ENCODE data around the gene INPP4B.

Gene INPP4B

GRCh38 chr4:142341268-142341667, 504.8 kb downstream of the INPP4B start:
- Histone ChIP-seq H4K8ac (ENCODE audit: low read length) (no peak overlapping the region), H2BK5ac (ENCODE audit: low read depth, low read length, poor library complexity, severe bottlenecking) (no peak overlapping the region), H2BK15ac (ENCODE audit: low read depth, poor library complexity, severe bottlenecking) (no peak overlapping the region), H3K27me3 (ENCODE audit: control insufficient read depth in 1 of 2, insufficient read depth in 1 of 2, low read length in 2 of 2) (no peaks in the 10 kb centered on the region), H3K14ac (ENCODE audit: low read length in 2 of 2) (no peak overlapping the region), H3K36me3 (ENCODE audit: control insufficient read depth in 1 of 2, insufficient read depth in 2 of 2, low read depth in 1 of 2, low read length in 2 of 2) (no peaks in the 10 kb centered on the region), H3K4me3 (ENCODE audit: insufficient read depth in 1 of 2, low read depth in 1 of 2, low read length in 2 of 2) (no peak overlapping the region), H3K4me1 (ENCODE audit: control insufficient read depth, insufficient read depth, low read depth, low read length) (no peaks in the 10 kb centered on the region), H3K9me3 (ENCODE audit: control insufficient read depth, low read length) (no peaks in the 10 kb centered on the region), H3K9ac (ENCODE audit: low read length) (no peak overlapping the region), H3K79me1 (replicated peaks; ENCODE audit: low read length, poor library complexity, severe bottlenecking) (peaks cover 21% of the 10 kb centered on the region), H3K27ac (ENCODE audit: low read length, poor library complexity, severe bottlenecking) (no peak overlapping the region), H3K4ac (ENCODE audit: low read depth in 1 of 2, low read length in 2 of 2) (no peak overlapping the region), H2BK120ac (ENCODE audit: low read depth, low read length) (no peak overlapping the region), H2BK12ac (ENCODE audit: low read length in 2 of 2) (no peak overlapping the region), H4K91ac (ENCODE audit: low read length) (no peak overlapping the region), H3K4me2 (ENCODE audit: low read length, poor library complexity, severe bottlenecking) (no peak overlapping the region), H3K23ac (ENCODE audit: low read length in 2 of 2) (no peak overlapping the region), H2AFZ (ENCODE audit: low read depth, low read length) (no peak overlapping the region), H3K18ac (ENCODE audit: low read depth in 1 of 2, low read length in 2 of 2) (no peak overlapping the region), H2AK5ac (ENCODE audit: low read length, severe bottlenecking) (no peak overlapping the region)
- WGBS = 96% methylated on average over 3 of the region's 4 CpGs
- no peak for DNase-seq

GRCh38 chr4:142339053-142339452, 507.0 kb downstream of the INPP4B start:
- no peak overlapping the region for H2BK15ac ChIP-seq (ENCODE audit: low read depth, poor library complexity, severe bottlenecking)
- no peaks in the 10 kb centered on the region for H3K27me3 ChIP-seq (ENCODE audit: control insufficient read depth in 1 of 2, insufficient read depth in 1 of 2, low read length in 2 of 2)

GRCh38 chr4:142336251-142336934, 509.7 kb downstream of the INPP4B start:
- no peaks in the 10 kb centered on the region for H3K9me3 ChIP-seq (ENCODE audit: control insufficient read depth, low read length)

More at GRCh38 chr4:142339053-142339452, 507.0 kb downstream of the INPP4B start:
- Histone ChIP-seq H3K4me3 (ENCODE audit: insufficient read depth in 1 of 2, low read depth in 1 of 2, low read length in 2 of 2) (no peak overlapping the region), H2AFZ (ENCODE audit: low read depth, low read length) (no peak overlapping the region), H3K9ac (ENCODE audit: low read length) (no peak overlapping the region), H2BK12ac (ENCODE audit: low read length in 2 of 2) (no peak overlapping the region), H3K27ac (ENCODE audit: low read length, poor library complexity, severe bottlenecking) (no peak overlapping the region), H3K9me3 (ENCODE audit: control insufficient read depth, low read length) (no peaks in the 10 kb centered on the region), H4K8ac (ENCODE audit: low read length) (no peak overlapping the region), H3K4ac (ENCODE audit: low read depth in 1 of 2, low read length in 2 of 2) (no peak overlapping the region), H3K18ac (ENCODE audit: low read depth in 1 of 2, low read length in 2 of 2) (no peak overlapping the region), H3K36me3 (ENCODE audit: control insufficient read depth in 1 of 2, insufficient read depth in 2 of 2, low read depth in 1 of 2, low read length in 2 of 2) (no peaks in the 10 kb centered on the region), H3K23ac (ENCODE audit: low read length in 2 of 2) (no peak overlapping the region), H2AK5ac (ENCODE audit: low read length, severe bottlenecking) (no peak overlapping the region), H2BK5ac (ENCODE audit: low read depth, low read length, poor library complexity, severe bottlenecking) (no peak overlapping the region), H3K79me1 (replicated peaks; ENCODE audit: low read length, poor library complexity, severe bottlenecking) (peaks cover 21% of the 10 kb centered on the region), H2BK120ac (ENCODE audit: low read depth, low read length) (no peak overlapping the region), H3K4me2 (ENCODE audit: low read length, poor library complexity, severe bottlenecking) (no peak overlapping the region), H4K91ac (ENCODE audit: low read length) (no peak overlapping the region), H3K14ac (ENCODE audit: low read length in 2 of 2) (no peak overlapping the region), H3K4me1 (ENCODE audit: control insufficient read depth, insufficient read depth, low read depth, low read length) (no peaks in the 10 kb centered on the region)
- DNase-seq = no peak
- 100% methylated on average over 1 of the region's 1 CpG for WGBS

GRCh38 chr4:142334931-142335330, 511.2 kb downstream of the INPP4B start:
- H3K23ac ChIP-seq (ENCODE audit: low read length in 2 of 2) = no peak overlapping the region
- no peak overlapping the region for H3K18ac ChIP-seq (ENCODE audit: low read depth in 1 of 2, low read length in 2 of 2)
- no peak overlapping the region for H3K14ac ChIP-seq (ENCODE audit: low read length in 2 of 2)

More at GRCh38 chr4:142336251-142336934, 509.7 kb downstream of the INPP4B start:
- no peaks in the 10 kb centered on the region for H3K36me3 ChIP-seq (ENCODE audit: control insufficient read depth in 1 of 2, insufficient read depth in 2 of 2, low read depth in 1 of 2, low read length in 2 of 2)
- WGBS = 96% methylated on average over 12 of the region's 12 CpGs
- H3K4me2 ChIP-seq (ENCODE audit: low read length, poor library complexity, severe bottlenecking) = no peak overlapping the region
- peaks cover 19% of the 10 kb centered on the region for H3K79me1 ChIP-seq (replicated peaks; ENCODE audit: low read length, poor library complexity, severe bottlenecking)
- no peak overlapping the region for H4K8ac ChIP-seq (ENCODE audit: low read length)
- no peak for DNase-seq
- H3K14ac ChIP-seq (ENCODE audit: low read length in 2 of 2) = peak overlapping the region in 1 of 2 experiments; percentile 83
- H2BK120ac ChIP-seq (ENCODE audit: low read depth, low read length) = no peak overlapping the region
- no peak overlapping the region for H3K9ac ChIP-seq (ENCODE audit: low read length)
- H3K27me3 ChIP-seq (ENCODE audit: control insufficient read depth in 1 of 2, insufficient read depth in 1 of 2, low read length in 2 of 2) = no peaks in the 10 kb centered on the region
- H3K4me1 ChIP-seq (ENCODE audit: control insufficient read depth, insufficient read depth, low read depth, low read length) = no peaks in the 10 kb centered on the region
- peak overlapping the region in 1 of 2 experiments; percentile 26 for H3K4ac ChIP-seq (ENCODE audit: low read depth in 1 of 2, low read length in 2 of 2)
- no peak overlapping the region for H4K91ac ChIP-seq (ENCODE audit: low read length)
- H2AK5ac ChIP-seq (ENCODE audit: low read length, severe bottlenecking) = no peak overlapping the region
- H3K27ac ChIP-seq (ENCODE audit: low read length, poor library complexity, severe bottlenecking) = no peak overlapping the region
- H2BK12ac ChIP-seq (ENCODE audit: low read length in 2 of 2) = peak overlapping the region in 1 of 2 experiments; percentile 63
- no peak overlapping the region for H2BK15ac ChIP-seq (ENCODE audit: low read depth, poor library complexity, severe bottlenecking)
- no peak overlapping the region for H3K4me3 ChIP-seq (ENCODE audit: insufficient read depth in 1 of 2, low read depth in 1 of 2, low read length in 2 of 2)
- H2AFZ ChIP-seq (ENCODE audit: low read depth, low read length) = no peak overlapping the region
- H2BK5ac ChIP-seq (ENCODE audit: low read depth, low read length, poor library complexity, severe bottlenecking) = no peak overlapping the region
- H3K18ac ChIP-seq (ENCODE audit: low read depth in 1 of 2, low read length in 2 of 2) = peak overlapping the region in 1 of 2 experiments; percentile 3
- H3K23ac ChIP-seq (ENCODE audit: low read length in 2 of 2) = peak overlapping the region in 1 of 2 experiments; percentile 42

More at GRCh38 chr4:142334931-142335330, 511.2 kb downstream of the INPP4B start:
- peaks cover 18% of the 10 kb centered on the region for H3K79me1 ChIP-seq (replicated peaks; ENCODE audit: low read length, poor library complexity, severe bottlenecking)
- H2BK5ac ChIP-seq (ENCODE audit: low read depth, low read length, poor library complexity, severe bottlenecking) = no peak overlapping the region
- no peak overlapping the region for H2BK12ac ChIP-seq (ENCODE audit: low read length in 2 of 2)
- no peak overlapping the region for H4K91ac ChIP-seq (ENCODE audit: low read length)
- no peak overlapping the region for H2BK120ac ChIP-seq (ENCODE audit: low read depth, low read length)
- H3K4me3 ChIP-seq (ENCODE audit: insufficient read depth in 1 of 2, low read depth in 1 of 2, low read length in 2 of 2) = no peak overlapping the region
- no peak overlapping the region for H3K4ac ChIP-seq (ENCODE audit: low read depth in 1 of 2, low read length in 2 of 2)
- no peak overlapping the region for H2AK5ac ChIP-seq (ENCODE audit: low read length, severe bottlenecking)
- no peak overlapping the region for H3K27ac ChIP-seq (ENCODE audit: low read length, poor library complexity, severe bottlenecking)
- no peak overlapping the region for H3K9ac ChIP-seq (ENCODE audit: low read length)
- H2AFZ ChIP-seq (ENCODE audit: low read depth, low read length) = no peak overlapping the region
- H3K4me2 ChIP-seq (ENCODE audit: low read length, poor library complexity, severe bottlenecking) = no peak overlapping the region
- no peak overlapping the region for H2BK15ac ChIP-seq (ENCODE audit: low read depth, poor library complexity, severe bottlenecking)
- no peaks in the 10 kb centered on the region for H3K9me3 ChIP-seq (ENCODE audit: control insufficient read depth, low read length)
- no peaks in the 10 kb centered on the region for H3K27me3 ChIP-seq (ENCODE audit: control insufficient read depth in 1 of 2, insufficient read depth in 1 of 2, low read length in 2 of 2)
- no peaks in the 10 kb centered on the region for H3K36me3 ChIP-seq (ENCODE audit: control insufficient read depth in 1 of 2, insufficient read depth in 2 of 2, low read depth in 1 of 2, low read length in 2 of 2)
- DNase-seq = peak; percentile 8
- no peak overlapping the region for H4K8ac ChIP-seq (ENCODE audit: low read length)
- peaks cover 2% of the 10 kb centered on the region for H3K4me1 ChIP-seq (ENCODE audit: control insufficient read depth, insufficient read depth, low read depth, low read length)

All from mesenchymal stem cell (in vitro differentiated cells and primary cell).